NCI-H446 treated with DMSO at 0.1 percent for 48 hours (cell line): Measurements from ENCODE around the gene DPYD.

Source experiments
- DNase-seq: peaks from one replicate; lab custom pipeline; 2025; lab: John Stamatoyannopoulos, UW

DPYD gene

DNA sequence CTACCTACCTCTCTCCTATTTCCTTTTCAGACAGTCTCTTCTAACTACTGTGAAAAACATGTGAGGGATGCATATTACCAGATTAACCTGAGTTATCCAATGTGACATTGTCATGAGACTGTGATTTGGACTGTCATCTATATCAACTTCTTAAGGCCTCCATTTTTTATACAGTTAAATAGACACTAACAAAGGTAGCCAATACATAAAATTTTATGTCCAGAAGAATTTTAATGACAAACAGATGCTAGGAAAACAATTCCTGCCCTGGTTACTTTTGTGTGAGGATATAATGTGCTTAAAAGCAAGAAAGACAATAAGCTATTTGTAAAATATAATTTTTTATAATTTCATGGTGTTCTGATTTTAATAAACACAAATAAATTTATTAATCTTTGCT lies 136.2 kb downstream of the DPYD start:
- DNase-seq, result no peak

DNA sequence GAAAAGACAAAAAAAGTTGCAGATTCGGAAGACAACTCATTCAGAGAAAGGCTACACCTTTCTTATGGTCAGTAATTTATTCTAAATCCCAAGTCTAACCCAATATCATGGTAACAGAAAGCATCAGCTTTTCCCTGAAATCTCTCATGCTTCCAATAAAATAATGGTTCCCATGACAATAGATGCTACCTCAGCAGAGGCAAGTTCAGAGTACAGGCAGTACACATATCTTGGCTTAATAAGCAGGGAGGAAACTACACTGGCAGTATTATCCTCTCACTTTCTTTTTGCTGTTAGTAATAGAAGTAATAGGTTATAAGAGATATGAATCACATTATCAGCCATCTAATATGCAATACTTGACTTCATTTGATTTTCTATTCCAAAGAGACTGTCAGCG lies 137.1 kb downstream of the DPYD start:
- DNase-seq, result no peak

GRCh38 chr1:97781762-97782337 lies 139.0 kb downstream of the DPYD start:
- no peak for DNase-seq

GRCh38 chr1:97780884-97781283 lies 139.9 kb downstream of the DPYD start:
- DNase-seq, result no peak

DNA sequence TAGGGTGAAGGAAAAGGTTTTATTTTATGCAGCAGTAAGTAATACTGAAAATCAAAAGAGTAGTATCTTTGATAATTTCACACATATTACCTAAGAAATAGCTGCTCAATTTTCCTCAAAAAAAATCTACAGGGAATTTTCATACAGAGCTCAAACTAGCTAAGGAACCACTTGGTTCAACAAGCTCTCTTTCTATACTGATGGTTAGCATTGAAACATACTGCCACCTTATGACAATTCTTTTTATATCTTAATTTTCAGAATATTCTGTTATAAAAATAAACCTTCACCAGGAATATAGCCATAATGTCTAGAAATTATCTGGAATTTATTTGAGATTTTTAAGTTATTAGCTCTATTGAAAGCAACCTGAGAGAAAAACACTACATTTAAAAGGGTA lies 142.1 kb downstream of the DPYD start:
- peak; percentile 30 for DNase-seq

- no peak for DNase-seq
Measured at GRCh38 chr1:97770376-97770775, 150.5 kb downstream of the DPYD start.

DNA sequence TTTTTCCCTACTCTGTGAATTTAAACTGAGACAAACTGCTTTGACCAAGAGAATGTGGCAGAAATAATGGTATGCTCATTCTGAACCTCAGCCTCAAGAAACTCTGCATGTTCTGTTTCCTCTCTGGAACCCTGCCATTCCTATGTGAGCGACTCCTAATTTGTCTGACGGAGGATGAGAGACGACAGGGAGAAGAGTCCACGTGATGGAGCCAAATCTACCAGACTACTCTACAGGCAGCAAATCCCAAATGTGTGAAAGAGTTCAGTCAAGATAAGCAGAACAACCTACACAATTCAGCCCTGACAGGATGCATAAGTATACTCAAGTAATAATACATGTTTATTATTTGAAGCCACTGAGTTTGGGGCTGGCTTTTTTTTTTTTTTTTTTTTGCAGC lies 153.5 kb downstream of the DPYD start:
- DNase-seq, result no peak

- DNase-seq, result no peak
Measured at GRCh38 chr1:97764991-97765390, 155.8 kb downstream of the DPYD start.

DNA sequence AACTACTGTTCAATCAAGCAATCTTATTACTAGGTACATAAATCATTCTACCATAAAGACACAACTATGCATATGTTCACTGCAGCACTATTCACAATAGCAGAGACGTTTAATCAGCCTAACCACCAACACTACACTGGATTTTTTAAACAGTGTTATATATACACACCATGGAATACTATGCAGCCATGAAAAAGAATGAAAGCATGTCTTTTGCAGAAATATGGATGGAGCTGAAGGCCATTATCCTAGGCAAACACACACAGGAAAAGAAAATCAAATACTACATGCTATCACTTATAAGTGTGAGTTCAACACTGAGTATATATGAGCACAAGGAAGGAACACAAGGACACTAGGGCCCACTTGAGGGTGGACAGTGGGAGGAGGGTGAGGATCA lies 159.2 kb downstream of the DPYD start:
- no peak for DNase-seq

GRCh38 chr1:97759078-97759477 lies 161.8 kb downstream of the DPYD start:
- DNase-seq, result no peak

- peak; percentile 27 for DNase-seq
Measured at GRCh38 chr1:97758541-97759057, 162.2 kb downstream of the DPYD start.

DNA sequence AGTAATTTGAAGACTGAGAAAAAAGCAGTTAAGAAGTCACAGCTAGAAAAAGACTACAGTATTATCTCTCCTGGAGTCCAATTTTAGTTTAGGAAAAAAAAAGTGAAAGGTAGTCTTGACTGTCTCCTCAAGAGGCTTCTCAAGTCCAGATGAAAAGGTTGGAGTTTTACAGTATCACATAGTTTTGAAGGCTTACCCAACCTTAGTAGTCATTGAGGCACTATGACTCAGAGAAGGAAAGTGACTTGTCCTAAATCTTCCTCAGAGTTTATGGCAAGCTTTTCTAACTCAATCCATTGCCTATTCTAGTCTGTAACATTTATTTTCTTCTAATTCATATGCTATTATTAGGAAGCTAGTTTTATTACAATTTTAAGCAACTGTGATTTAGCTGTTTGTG lies 174.9 kb downstream of the DPYD start:
- DNase-seq, result no peak

DNA sequence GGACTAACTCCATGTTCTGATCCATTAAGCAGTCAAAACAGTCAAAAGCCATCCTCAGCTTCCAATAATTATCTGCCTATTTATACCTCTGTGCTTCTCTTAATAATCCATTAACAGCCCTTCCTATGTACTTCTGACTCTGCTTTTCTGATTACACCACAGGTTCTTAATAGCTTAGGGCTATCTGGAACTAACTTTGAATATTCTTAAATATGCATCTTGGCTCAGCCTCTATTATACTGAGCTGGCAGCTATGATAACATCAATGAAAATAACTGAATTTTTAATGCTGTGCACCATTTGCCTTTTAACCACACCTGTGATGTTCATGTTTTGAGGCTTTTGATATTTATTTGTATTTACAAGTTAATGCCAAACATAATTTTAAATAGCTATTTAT lies 175.9 kb downstream of the DPYD start:
- no peak for DNase-seq

GRCh38 chr1:97743129-97743528 lies 177.7 kb downstream of the DPYD start:
- DNase-seq, result no peak

- no peak for DNase-seq
Measured at GRCh38 chr1:97740891-97741290, 179.9 kb downstream of the DPYD start.

GRCh38 chr1:97739596-97740103 lies 181.2 kb downstream of the DPYD start:
- no peak for DNase-seq

DNA sequence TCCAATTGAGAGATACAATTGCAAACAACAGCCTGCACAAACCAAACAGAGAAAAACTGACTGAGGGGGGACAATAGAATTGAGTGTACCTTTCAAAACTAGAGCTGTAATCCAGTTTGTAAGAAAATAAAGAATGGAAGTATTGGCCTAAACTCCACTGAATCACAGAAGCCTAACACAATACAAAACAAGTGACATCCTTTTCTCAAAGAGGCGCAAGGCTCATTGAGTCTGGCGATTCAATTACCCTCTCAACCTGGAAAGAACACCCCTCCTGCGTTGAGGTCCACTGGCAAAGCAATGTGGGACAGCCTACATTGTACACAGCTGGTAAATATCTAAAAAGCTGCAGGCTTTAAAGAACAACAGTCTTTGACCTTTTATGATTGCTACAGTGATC lies 182.6 kb downstream of the DPYD start:
- no peak for DNase-seq

- DNase-seq, result no peak
Measured at GRCh38 chr1:97730271-97730670, 190.6 kb downstream of the DPYD start.

DNA sequence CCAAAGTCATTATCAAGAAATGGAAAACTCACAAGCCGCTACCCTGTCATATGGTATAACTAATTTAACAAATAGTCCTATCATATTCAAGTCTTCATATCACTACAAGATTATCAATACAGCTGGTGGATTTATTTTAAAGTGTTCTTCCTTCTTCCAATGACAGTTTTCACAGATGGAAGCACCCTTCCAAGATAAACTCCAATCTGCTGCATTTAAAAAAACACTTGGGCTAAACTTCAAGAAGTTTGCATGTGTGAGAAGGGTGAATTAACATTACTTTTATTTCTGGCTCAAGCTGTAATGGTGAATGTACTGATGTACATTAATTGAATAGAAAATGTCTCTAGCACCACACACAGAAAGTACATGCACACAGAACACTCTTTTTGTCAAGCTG lies 192.4 kb downstream of the DPYD start:
- DNase-seq, result no peak

- no peak for DNase-seq
Measured at GRCh38 chr1:97727029-97727428, 193.8 kb downstream of the DPYD start.

- no peak for DNase-seq
Measured at GRCh38 chr1:97726386-97726785, 194.4 kb downstream of the DPYD start.

GRCh38 chr1:97721221-97721620 lies 199.6 kb downstream of the DPYD start:
- DNase-seq, result no peak

GRCh38 chr1:97712980-97713379 lies 207.9 kb downstream of the DPYD start:
- DNase-seq, result no peak

- DNase-seq, result no peak
Measured at GRCh38 chr1:97711858-97712257, 209.0 kb downstream of the DPYD start.
